ENCODE data around the gene MAGEB3.

MAGEB3 gene

DNA sequence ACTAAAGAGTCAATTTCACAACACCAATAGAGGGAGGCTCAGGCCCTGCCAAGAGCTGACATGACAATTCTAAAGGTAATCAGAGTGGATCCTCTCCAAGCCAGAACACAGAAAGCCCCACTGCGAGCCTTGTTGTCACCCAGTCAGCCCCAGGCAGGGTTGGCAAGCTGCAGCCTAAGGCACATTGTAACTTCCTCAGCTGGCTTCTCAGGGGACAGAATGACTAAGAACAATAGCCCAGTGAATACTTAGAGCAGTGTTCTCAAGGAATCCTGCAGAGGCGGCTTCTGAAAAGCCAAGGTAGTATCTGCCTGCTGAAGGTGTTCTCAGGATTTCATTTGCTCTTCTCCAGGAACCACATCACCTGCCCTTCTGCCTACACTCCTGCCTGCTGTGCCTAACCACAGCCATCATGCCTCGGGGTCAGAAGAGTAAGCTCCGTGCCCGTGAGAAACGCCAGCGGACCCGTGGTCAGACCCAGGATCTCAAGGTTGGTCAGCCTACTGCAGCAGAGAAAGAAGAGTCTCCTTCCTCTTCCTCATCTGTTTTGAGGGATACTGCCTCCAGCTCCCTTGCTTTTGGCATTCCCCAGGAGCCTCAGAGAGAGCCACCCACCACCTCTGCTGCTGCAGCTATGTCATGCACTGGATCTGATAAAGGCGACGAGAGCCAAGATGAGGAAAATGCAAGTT lies 11.4 kb downstream of the MAGEB3 start, which contains the start of gene MAGEB4:
MAGEB4 (plus strand) TSS at position 277 of the 692 bp plus-strand sequence; CDS start at position 413, 136 bp downstream.
- TF ChIP-seq, protein P1, sequence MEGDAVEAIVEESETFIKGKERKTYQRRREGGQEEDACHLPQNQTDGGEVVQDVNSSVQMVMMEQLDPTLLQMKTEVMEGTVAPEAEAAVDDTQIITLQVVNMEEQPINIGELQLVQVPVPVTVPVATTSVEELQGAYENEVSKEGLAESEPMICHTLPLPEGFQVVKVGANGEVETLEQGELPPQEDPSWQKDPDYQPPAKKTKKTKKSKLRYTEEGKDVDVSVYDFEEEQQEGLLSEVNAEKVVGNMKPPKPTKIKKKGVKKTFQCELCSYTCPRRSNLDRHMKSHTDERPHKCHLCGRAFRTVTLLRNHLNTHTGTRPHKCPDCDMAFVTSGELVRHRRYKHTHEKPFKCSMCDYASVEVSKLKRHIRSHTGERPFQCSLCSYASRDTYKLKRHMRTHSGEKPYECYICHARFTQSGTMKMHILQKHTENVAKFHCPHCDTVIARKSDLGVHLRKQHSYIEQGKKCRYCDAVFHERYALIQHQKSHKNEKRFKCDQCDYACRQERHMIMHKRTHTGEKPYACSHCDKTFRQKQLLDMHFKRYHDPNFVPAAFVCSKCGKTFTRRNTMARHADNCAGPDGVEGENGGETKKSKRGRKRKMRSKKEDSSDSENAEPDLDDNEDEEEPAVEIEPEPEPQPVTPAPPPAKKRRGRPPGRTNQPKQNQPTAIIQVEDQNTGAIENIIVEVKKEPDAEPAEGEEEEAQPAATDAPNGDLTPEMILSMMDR (conservative IDR thresholded peaks at IDR 0.05; ENCODE audit: control insufficient read depth, insufficient read depth, low read depth, low read length) = no peak
- H3K4me3 ChIP-seq (ENCODE audit: control insufficient read depth, low read depth, low read length) = no peak within 1 kb of the TSS
- no peak for DNase-seq (ENCODE audit: low read depth)

DNA sequence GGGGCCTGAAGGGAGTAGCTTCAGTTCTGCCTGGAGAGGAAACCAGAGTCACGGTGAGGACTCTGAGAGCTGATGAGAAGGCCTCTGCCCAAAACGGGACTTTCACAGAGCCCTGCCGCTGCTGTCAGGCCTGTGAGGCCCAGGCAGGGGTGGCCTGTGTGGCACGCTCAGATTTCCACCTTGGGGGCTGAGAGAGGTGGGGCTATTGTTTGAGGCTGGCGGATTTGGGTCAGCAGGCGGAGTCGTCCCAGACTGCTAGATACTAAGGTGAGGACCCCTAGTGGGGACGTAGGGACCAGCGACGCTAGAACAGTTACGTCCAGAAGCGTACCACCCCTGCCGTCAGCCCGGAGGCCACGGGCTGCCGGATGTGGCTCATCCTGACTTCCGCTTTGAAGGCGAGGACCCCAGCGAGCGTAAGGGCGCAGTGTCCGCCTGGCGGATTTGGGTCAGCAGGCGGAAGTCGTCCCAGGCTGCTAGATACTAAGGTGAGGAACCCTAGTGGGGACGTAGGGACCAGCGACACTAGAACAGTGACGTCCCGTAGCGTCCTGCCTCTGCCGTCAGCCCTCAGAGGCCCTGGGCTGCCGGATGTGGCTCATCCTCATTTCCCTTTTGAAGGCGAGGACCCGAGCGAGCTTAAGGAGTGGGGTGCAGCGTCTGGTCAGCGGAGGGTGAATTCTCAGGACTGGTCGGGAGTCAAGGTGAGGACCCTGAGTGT lies 16.5 kb downstream of the MAGEB3 start, which contains the start of gene MAGEB1:
MAGEB1 (plus strand) TSS at position 378 of the 721 bp plus-strand sequence. CDS start 3,348 bp downstream, outside the sequence.
- DNase-seq (ENCODE audit: low read depth) = no peak
- H3K4me3 ChIP-seq (ENCODE audit: control insufficient read depth, low read depth, low read length) = no peak within 1 kb of the TSS
- TF ChIP-seq, protein P1 (conservative IDR thresholded peaks at IDR 0.05; ENCODE audit: control insufficient read depth, insufficient read depth, low read depth, low read length) = no peak

- H3K4me3 ChIP-seq (ENCODE audit: control insufficient read depth, low read depth, low read length) = no peak overlapping the region
- TF ChIP-seq, protein P1 (conservative IDR thresholded peaks at IDR 0.05; ENCODE audit: control insufficient read depth, insufficient read depth, low read depth, low read length) = no peak
- DNase-seq (ENCODE audit: low read depth) = no peak
Observed at GRCh38 chrX:30248854-30249253, 18.4 kb downstream of the MAGEB3 start.

DNA sequence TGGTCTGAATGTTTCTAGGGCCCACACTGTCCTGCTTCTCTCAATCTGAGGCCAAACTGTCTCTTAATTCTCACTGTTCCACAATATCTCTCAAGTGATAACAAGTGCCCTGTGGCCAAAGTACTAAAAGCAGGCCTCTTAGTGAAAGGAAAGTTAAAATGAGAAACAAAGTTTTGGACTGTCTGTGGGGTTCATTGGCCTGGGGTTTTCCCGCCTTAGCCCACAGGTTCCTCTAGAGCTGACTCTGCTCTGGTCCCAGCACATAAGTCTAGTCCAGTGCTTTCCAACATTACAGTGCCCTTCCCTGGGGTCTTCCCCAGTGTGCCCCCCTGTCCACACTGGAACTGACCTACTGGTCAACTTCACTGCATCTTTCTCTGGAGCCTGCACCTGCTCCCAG lies 22.8 kb downstream of the MAGEB3 start:
- DNase-seq (ENCODE audit: low read depth) = no peak
- no peak overlapping the region for H3K4me3 ChIP-seq (ENCODE audit: control insufficient read depth, low read depth, low read length)
- TF ChIP-seq, protein P1 (conservative IDR thresholded peaks at IDR 0.05; ENCODE audit: control insufficient read depth, insufficient read depth, low read depth, low read length) = no peak

DNA sequence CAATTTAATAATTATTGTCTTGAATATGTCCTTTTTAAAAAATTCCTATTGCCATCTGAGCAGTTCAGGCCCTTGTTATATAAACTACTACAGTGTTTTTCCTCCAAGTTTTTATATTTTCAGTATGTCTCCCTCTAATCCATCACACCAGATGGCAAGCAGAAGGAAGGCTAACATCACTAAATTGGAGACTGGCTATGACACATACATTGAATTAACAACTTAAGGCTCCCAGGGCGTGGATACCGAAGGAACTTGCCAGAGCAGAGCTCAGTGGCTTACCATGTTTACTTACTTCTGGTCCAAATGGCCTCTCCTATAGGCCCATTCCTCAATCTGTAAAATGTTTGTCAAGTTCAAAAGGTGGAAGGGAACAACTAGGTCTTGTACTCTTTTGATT lies 29.5 kb downstream of the MAGEB3 start:
- no peak for DNase-seq (ENCODE audit: low read depth)
- no peak overlapping the region for H3K4me3 ChIP-seq (ENCODE audit: control insufficient read depth, low read depth, low read length)
- TF ChIP-seq, protein P1 (conservative IDR thresholded peaks at IDR 0.05; ENCODE audit: control insufficient read depth, insufficient read depth, low read depth, low read length) = no peak

GRCh38 chrX:30261012-30261411 lies 30.6 kb downstream of the MAGEB3 start:
- DNase-seq (ENCODE audit: low read depth) = no peak
- TF ChIP-seq, protein P1 (conservative IDR thresholded peaks at IDR 0.05; ENCODE audit: control insufficient read depth, insufficient read depth, low read depth, low read length) = no peak
- no peak overlapping the region for H3K4me3 ChIP-seq (ENCODE audit: control insufficient read depth, low read depth, low read length)
